Thyroid gland (tissue), 4 donors: ENCODE data around the gene TTF2. TPM values are rescaled to one million over a fixed set of nuclear protein-coding genes. Genes with fewer than 3 reads are reported as not detected.

ENCODE experiments used
- DNase-seq, 2 donors: peaks; one replicate each; pipeline ENCODE4 v3.0.0-alpha.2; 2019
- H3K27ac ChIP-seq, 3 donors: fragments of 200-600 bp; sonication (generic); 1 replicate in 2 of 3; 2 replicates in 1 of 3; pipeline ENCODE4 v1.5.1; 2016 to 2019; ENCODE audit warnings: mild to moderate bottlenecking in 1 of 3, moderate library complexity in 1 of 3
- H3K27me3 ChIP-seq: fragments of 200-600 bp; sonication (generic); one replicate; pipeline ENCODE4 v1.5.1; 2019
- H3K36me3 ChIP-seq, 2 donors: fragments of 200-600 bp; sonication (generic); one replicate each; pipeline ENCODE4 v1.5.1; 2016 to 2019
- H3K4me1 ChIP-seq, 2 donors: fragments of 200-600 bp; sonication (generic); one replicate each; pipeline ENCODE4 v1.5.1; 2017 to 2019
- H3K4me3 ChIP-seq, 3 donors: fragments of 200-600 bp; sonication (generic); replicated peaks in 1 of 3; 1 replicate in 2 of 3; 2 replicates in 1 of 3; pipeline ENCODE4 v1.5.1; 2016; ENCODE audit warnings: mild to moderate bottlenecking in 1 of 3
- H3K9me3 ChIP-seq: fragments of 200-600 bp; sonication (generic); one replicate; pipeline ENCODE4 v1.5.1; 2017
- POLR2A ChIP-seq, 2 donors: fragments of 450-650 bp; IDR thresholded peaks; one replicate each; pipeline ENCODE4 v1.6.1; 2017; ENCODE audit warnings: antibody characterized with exemption in 2 of 2, mild to moderate bottlenecking in 2 of 2, moderate library complexity in 1 of 2
- whole genome bisulfite sequencing, 2 donors: methylation state at CpG; one replicate each; pipeline ENCODE4 v1.1.5; 2017; 5-methylcytosine and 5-hydroxymethylcytosine counted together
- intact Hi-C: fragments of 100-400 bp; cut with DNase I; formaldehyde crosslinking; loops from one replicate; pipeline ENCODE4 v1.15.1; 2023
- total RNA-seq, 4 donors: library from RNA; depleted of rRNA; stranded (reverse); fragments of >200 nt; gene quantifications; one replicate each; pipeline ENCODE4 v1.2.3, GENCODE V29; 2016
- TF ChIP-seq, protein P1 (sequence below), 6 experiments: fragments of 200-600 bp in 3 of 6; fragments of 450-650 bp in 3 of 6; sonication (generic) in 3 of 6; IDR thresholded peaks; one replicate each; pipeline ENCODE4 v1.5.1; 2016 to 2019; ENCODE audit warnings: antibody characterized with exemption in 6 of 6, mild to moderate bottlenecking in 2 of 6, inconsistent platforms in 1 of 6, moderate library complexity in 1 of 6

TTF2 gene
- total RNA-seq, 4 donors from 2014 or later = 6.0 to 32.3 (median 17.2) TPM

DNA sequence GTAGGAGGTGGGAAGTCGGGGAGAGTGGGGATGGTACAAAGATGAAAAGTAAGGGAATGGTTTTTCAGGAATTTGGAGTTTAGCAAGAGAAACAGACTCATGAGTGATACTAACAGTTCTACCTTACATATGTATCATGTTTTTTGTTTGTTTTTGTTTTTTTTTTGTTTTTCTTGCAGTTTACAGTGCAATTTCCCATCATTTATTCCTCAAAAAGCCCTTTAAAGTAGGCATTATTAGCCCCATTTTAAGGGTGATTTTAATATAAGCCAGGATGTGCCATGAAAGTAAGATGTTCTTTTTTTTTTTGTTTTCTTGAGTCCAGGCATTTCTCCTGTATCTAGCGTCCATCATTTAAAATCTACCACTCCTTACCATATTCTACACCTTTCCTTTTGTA, 75.2 kb downstream of the TTF2 start:
- H3K4me1 ChIP-seq = no peaks in the 10 kb centered on the region
- no peak overlapping the region for H3K4me3 ChIP-seq
- no peaks in the 10 kb centered on the region for H3K36me3 ChIP-seq
- DNase-seq = no peak
- TF ChIP-seq POLR2A (IDR thresholded peaks at IDR 0.05) = no peak
- TF ChIP-seq, protein P1, sequence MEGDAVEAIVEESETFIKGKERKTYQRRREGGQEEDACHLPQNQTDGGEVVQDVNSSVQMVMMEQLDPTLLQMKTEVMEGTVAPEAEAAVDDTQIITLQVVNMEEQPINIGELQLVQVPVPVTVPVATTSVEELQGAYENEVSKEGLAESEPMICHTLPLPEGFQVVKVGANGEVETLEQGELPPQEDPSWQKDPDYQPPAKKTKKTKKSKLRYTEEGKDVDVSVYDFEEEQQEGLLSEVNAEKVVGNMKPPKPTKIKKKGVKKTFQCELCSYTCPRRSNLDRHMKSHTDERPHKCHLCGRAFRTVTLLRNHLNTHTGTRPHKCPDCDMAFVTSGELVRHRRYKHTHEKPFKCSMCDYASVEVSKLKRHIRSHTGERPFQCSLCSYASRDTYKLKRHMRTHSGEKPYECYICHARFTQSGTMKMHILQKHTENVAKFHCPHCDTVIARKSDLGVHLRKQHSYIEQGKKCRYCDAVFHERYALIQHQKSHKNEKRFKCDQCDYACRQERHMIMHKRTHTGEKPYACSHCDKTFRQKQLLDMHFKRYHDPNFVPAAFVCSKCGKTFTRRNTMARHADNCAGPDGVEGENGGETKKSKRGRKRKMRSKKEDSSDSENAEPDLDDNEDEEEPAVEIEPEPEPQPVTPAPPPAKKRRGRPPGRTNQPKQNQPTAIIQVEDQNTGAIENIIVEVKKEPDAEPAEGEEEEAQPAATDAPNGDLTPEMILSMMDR (IDR thresholded peaks at IDR 0.05) = no peak
- intact Hi-C loops = no loop called here
- H3K9me3 ChIP-seq = no peaks in the 10 kb centered on the region
- no peaks in the 10 kb centered on the region for H3K27me3 ChIP-seq
- H3K27ac ChIP-seq = no peak overlapping the region
- 80 to 91% methylated on average over 2 of the region's 2 CpGs for WGBS, 2 donors

DNA sequence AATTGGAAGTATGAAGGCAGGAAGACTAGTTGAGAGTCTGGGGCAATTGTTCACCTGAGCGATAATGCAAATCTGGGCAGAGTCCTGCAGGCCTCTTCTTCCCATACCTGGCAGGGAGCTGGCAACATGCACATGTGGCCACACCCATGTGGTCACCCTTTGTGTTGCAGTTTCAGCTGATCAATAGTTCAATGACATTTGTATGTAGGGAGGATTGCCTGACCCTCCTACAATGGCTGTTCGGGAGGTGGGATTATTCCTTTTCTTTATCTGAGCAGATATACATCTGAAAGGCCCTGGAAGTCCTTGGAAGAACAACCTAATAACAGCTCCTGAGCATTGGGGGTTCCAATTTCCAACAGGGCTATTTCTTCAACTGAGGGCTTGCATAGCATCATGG, 76.6 kb downstream of the TTF2 start:
- no peak overlapping the region for H3K27ac ChIP-seq
- DNase-seq = no peak
- no peak overlapping the region for H3K4me3 ChIP-seq
- intact Hi-C loops = no loop called here
- no peaks in the 10 kb centered on the region for H3K4me1 ChIP-seq
- H3K27me3 ChIP-seq = no peaks in the 10 kb centered on the region
- no peaks in the 10 kb centered on the region for H3K36me3 ChIP-seq
- no peaks in the 10 kb centered on the region for H3K9me3 ChIP-seq
- TF ChIP-seq, protein P1 (IDR thresholded peaks at IDR 0.05) = no peak
- TF ChIP-seq POLR2A (IDR thresholded peaks at IDR 0.05) = no peak
- WGBS, 2 donors = 43 to 71% methylated on average over 2 of the region's 2 CpGs

DNA sequence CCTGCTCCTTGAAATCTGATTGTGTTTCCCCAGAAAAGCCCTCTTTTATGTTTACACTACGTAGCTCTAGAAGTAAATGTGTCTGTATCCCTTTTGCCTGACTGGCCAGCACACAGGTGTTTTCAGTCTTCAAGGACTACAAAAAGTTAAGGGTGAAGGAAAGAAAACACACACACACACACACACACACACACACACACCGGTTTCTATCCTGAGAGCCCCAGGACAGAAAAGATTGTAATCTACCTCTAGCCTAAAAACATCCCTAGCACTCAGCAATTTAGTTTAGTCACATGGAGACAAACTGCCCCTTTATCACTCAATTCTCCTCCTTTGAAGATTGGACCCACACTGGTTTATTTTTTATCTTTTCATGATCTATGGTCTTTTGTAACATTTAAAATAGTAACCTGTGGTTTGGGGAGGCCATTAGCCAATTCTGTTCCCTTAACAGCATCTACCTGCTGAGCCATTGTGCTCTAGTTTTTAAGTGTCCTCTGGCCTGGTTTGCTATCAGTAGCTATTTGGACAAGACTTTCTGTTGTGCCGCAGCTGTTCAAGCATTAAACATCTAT, 77.2 kb downstream of the TTF2 start:
- DNase-seq = peak in 1 of 2 donors; percentile 23
- no peaks in the 10 kb centered on the region for H3K36me3 ChIP-seq
- intact Hi-C loops = no loop called here

DNA sequence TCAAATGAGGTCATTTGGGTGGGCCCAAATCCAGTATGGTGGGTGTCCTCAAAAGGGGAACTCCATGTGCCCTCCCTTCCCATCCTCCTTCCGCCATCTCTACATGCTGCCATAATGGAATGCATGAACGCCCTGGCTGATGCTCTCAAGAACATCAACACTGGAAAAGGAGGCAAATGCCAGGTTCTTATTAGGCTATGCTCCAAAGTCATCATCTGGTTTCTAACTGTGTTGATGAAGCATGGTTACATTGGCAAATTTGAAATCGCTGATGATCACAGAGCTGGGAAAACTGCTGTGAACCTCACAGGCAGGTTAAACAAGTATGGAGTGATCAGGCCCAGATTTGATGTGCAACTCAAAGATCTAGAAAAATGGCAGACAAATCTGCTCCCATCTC, 78.0 kb downstream of the TTF2 start:
- H3K27me3 ChIP-seq = no peaks in the 10 kb centered on the region
- no peak for DNase-seq
- TF ChIP-seq, protein P1 (IDR thresholded peaks at IDR 0.05) = no peak
- no peak for TF ChIP-seq POLR2A (IDR thresholded peaks at IDR 0.05)
- H3K4me1 ChIP-seq = no peaks in the 10 kb centered on the region
- 94 to 95% methylated on average over 3 of the region's 3 CpGs for WGBS, 2 donors
- H3K9me3 ChIP-seq = no peaks in the 10 kb centered on the region
- H3K36me3 ChIP-seq = no peaks in the 10 kb centered on the region
- intact Hi-C loops = no loop called here
- H3K27ac ChIP-seq = no peak overlapping the region
- no peak overlapping the region for H3K4me3 ChIP-seq

More for the DNA sequence above, 77.2 kb downstream of the TTF2 start:
- Histone ChIP-seq H3K27ac (no peak overlapping the region), H3K4me3 (no peak overlapping the region), H3K27me3 (no peaks in the 10 kb centered on the region), H3K9me3 (no peaks in the 10 kb centered on the region), H3K4me1 (no peaks in the 10 kb centered on the region)
- 43 to 60% methylated on average over 3 of the region's 3 CpGs for WGBS, 2 donors
- no peak for TF ChIP-seq POLR2A (IDR thresholded peaks at IDR 0.05)
- TF ChIP-seq, protein P1 (IDR thresholded peaks at IDR 0.05) = no peak

DNA sequence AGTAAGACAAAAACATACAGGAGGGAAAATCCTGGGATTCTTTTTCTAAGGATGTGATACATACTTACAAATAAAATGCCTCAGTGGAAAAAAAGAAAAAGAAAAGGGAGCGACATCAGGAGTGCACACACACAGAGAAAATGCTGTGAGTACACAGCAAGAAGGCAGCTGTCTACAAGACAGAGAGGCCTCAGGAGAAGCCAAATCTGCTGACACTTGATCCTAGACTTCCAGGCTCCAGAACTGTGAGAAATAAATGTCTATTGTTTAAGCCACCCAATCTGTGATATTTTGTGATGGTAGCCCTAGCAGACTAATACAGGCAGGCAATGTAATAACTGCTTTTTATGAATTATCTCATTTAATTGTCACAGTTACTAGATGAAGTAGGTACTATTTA, 78.4 kb downstream of the TTF2 start:
- intact Hi-C loops = no loop called here
- WGBS, 2 donors = 94 to 98% methylated on average over 1 of the region's 1 CpG
- TF ChIP-seq, protein P1 (IDR thresholded peaks at IDR 0.05) = no peak
- TF ChIP-seq POLR2A (IDR thresholded peaks at IDR 0.05) = no peak

More for the DNA sequence above, 78.4 kb downstream of the TTF2 start:
- Histone ChIP-seq H3K27ac (no peak overlapping the region), H3K9me3 (no peaks in the 10 kb centered on the region), H3K36me3 (no peaks in the 10 kb centered on the region), H3K4me3 (no peak overlapping the region), H3K4me1 (no peaks in the 10 kb centered on the region), H3K27me3 (no peaks in the 10 kb centered on the region)
- DNase-seq = no peak
